Measurements from ENCODE around the gene BCL7A.
A peak's percentile ranks its signal among the peaks of the same experiment; 100 is the strongest.
"Not testable (repeated sequence)": the region's sequence is repeated elsewhere in the genome, so short reads cannot be mapped to it uniquely, and the experiment has no call there.

BCL7A gene

GRCh38 chr12:122022393-122023338, 982 bp downstream of the BCL7A start:
- in situ Hi-C loops (cut with MboI; ENCODE audit: low pct_unique_long_range_greater_than_20kb, low sequenced_read_pairs): no loop called here
- DNase-seq: no peak

- peak; percentile 52 for DNase-seq
- in situ Hi-C loops (cut with MboI; ENCODE audit: low pct_unique_long_range_greater_than_20kb, low sequenced_read_pairs): no loop called here
These were observed 1.9 kb downstream of the BCL7A start for GRCh38 chr12:122023339-122024131.

GRCh38 chr12:122024132-122024785, 2.6 kb downstream of the BCL7A start:
- no peak for DNase-seq
- in situ Hi-C loops (cut with MboI; ENCODE audit: low pct_unique_long_range_greater_than_20kb, low sequenced_read_pairs): no loop called here

GRCh38 chr12:122026706-122027333, 5.1 kb downstream of the BCL7A start:
- DNase-seq: no peak
- in situ Hi-C loops (cut with MboI; ENCODE audit: low pct_unique_long_range_greater_than_20kb, low sequenced_read_pairs): no loop called here

GRCh38 chr12:122028165-122028904, 6.7 kb downstream of the BCL7A start:
- in situ Hi-C loops (cut with MboI; ENCODE audit: low pct_unique_long_range_greater_than_20kb, low sequenced_read_pairs): no loop called here
- DNase-seq: no peak

GRCh38 chr12:122028905-122029560, 7.3 kb downstream of the BCL7A start:
- DNase-seq: no peak
- in situ Hi-C loops (cut with MboI; ENCODE audit: low pct_unique_long_range_greater_than_20kb, low sequenced_read_pairs): no loop called here

- no peak for DNase-seq
- in situ Hi-C loops (cut with MboI; ENCODE audit: low pct_unique_long_range_greater_than_20kb, low sequenced_read_pairs): no loop called here
These were observed 8.1 kb downstream of the BCL7A start for GRCh38 chr12:122029620-122030423.

GRCh38 chr12:122030424-122031035, 8.8 kb downstream of the BCL7A start:
- in situ Hi-C loops (cut with MboI; ENCODE audit: low pct_unique_long_range_greater_than_20kb, low sequenced_read_pairs): no loop called here
- DNase-seq: no peak

GRCh38 chr12:122031342-122032216, 9.9 kb downstream of the BCL7A start:
- peak; percentile 58 for DNase-seq
- in situ Hi-C loops (cut with MboI; ENCODE audit: low pct_unique_long_range_greater_than_20kb, low sequenced_read_pairs): no loop called here

- in situ Hi-C loops (cut with MboI; ENCODE audit: low pct_unique_long_range_greater_than_20kb, low sequenced_read_pairs): no loop called here
- no peak for DNase-seq
These were observed 10.9 kb downstream of the BCL7A start for GRCh38 chr12:122032580-122032979.

GRCh38 chr12:122035292-122035691, 13.6 kb downstream of the BCL7A start:
- no peak for DNase-seq
- in situ Hi-C loops (cut with MboI; ENCODE audit: low pct_unique_long_range_greater_than_20kb, low sequenced_read_pairs): no loop called here

- in situ Hi-C loops (cut with MboI; ENCODE audit: low pct_unique_long_range_greater_than_20kb, low sequenced_read_pairs): no loop called here
- DNase-seq: no peak
These were observed 14.5 kb downstream of the BCL7A start for GRCh38 chr12:122036153-122036552.

- in situ Hi-C loops (cut with MboI; ENCODE audit: low pct_unique_long_range_greater_than_20kb, low sequenced_read_pairs): no loop called here
- DNase-seq: no peak
These were observed 19.1 kb downstream of the BCL7A start for GRCh38 chr12:122040579-122041386.

- DNase-seq; in situ Hi-C loops (cut with MboI; ENCODE audit: low pct_unique_long_range_greater_than_20kb, low sequenced_read_pairs): not testable (repeated sequence)
These were observed 19.8 kb downstream of the BCL7A start for GRCh38 chr12:122041458-122041857.

- DNase-seq: no peak
- in situ Hi-C loops (cut with MboI; ENCODE audit: low pct_unique_long_range_greater_than_20kb, low sequenced_read_pairs): no loop called here
These were observed 21.2 kb downstream of the BCL7A start for GRCh38 chr12:122042910-122043309.
